GM20000 (cell line): ENCODE data around the gene TAAR8.

Experiments
- DNase-seq: peaks from one replicate; pipeline ENCODE4 v3.0.0; 2012; ENCODE audit warnings: low spot score
- TF ChIP-seq, protein P1 (sequence below): IDR thresholded peaks from 2 replicates; pipeline ENCODE4 v1.5.1; 2012; ENCODE audit warnings: mild to moderate bottlenecking, control low read depth; ENCODE audit errors: extremely low read depth, missing control alignments

Gene TAAR8

GRCh38 chr6:132571774-132572173, 19.3 kb downstream of the TAAR8 start:
- DNase-seq: no peak
- TF ChIP-seq, protein P1, sequence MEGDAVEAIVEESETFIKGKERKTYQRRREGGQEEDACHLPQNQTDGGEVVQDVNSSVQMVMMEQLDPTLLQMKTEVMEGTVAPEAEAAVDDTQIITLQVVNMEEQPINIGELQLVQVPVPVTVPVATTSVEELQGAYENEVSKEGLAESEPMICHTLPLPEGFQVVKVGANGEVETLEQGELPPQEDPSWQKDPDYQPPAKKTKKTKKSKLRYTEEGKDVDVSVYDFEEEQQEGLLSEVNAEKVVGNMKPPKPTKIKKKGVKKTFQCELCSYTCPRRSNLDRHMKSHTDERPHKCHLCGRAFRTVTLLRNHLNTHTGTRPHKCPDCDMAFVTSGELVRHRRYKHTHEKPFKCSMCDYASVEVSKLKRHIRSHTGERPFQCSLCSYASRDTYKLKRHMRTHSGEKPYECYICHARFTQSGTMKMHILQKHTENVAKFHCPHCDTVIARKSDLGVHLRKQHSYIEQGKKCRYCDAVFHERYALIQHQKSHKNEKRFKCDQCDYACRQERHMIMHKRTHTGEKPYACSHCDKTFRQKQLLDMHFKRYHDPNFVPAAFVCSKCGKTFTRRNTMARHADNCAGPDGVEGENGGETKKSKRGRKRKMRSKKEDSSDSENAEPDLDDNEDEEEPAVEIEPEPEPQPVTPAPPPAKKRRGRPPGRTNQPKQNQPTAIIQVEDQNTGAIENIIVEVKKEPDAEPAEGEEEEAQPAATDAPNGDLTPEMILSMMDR: no peak

GRCh38 chr6:132584698-132585097, 32.2 kb downstream of the TAAR8 start:
- DNase-seq: no peak
- TF ChIP-seq, protein P1: no peak

GRCh38 chr6:132587424-132587823, 35.0 kb downstream of the TAAR8 start:
- TF ChIP-seq, protein P1: no peak
- DNase-seq: no peak

- no peak for DNase-seq
- TF ChIP-seq, protein P1: no peak
Observed at GRCh38 chr6:132589454-132589853, 37.0 kb downstream of the TAAR8 start, which contains the start of gene TAAR5. TAAR5 (minus strand) TSS chr6:132589741; CDS start chr6:132589686, 55 bp downstream.

- DNase-seq: no peak
- TF ChIP-seq, protein P1: no peak
Observed at GRCh38 chr6:132590362-132590761, 37.9 kb downstream of the TAAR8 start.

- DNase-seq: no peak
Observed at GRCh38 chr6:132592855-132593254, 40.4 kb downstream of the TAAR8 start.

DNA sequence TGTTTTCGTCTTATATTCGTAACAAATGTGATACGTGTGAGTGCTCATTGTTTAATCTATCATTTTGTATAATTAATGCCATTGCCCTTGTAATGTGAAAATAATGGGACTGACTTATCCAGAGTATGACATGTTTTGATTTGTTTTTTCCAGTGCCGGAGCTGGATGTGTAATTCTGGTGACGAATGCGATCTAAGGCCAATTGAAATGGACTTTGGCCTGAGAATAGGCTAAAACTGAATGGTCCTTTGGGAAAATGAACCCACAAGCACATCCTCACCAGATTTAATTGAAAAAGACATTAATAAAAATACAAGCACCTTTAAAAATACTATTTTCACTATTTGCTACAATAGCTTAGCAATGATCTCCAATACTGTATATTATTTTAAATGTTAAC, 43.7 kb downstream of the TAAR8 start:
- DNase-seq: no peak
- TF ChIP-seq, protein P1: no peak

More at GRCh38 chr6:132592855-132593254, 40.4 kb downstream of the TAAR8 start:
- TF ChIP-seq, protein P1: no peak
